NCI-H82 treated with DMSO at 0.1 percent for 48 hours (cell line): ENCODE measurements around the gene NPW.

Experiments
- DNase-seq: peaks from one replicate; lab custom pipeline; 2025; ENCODE audit not compliant: unreplicated experiment; lab: John Stamatoyannopoulos, UW

Gene NPW

DNA sequence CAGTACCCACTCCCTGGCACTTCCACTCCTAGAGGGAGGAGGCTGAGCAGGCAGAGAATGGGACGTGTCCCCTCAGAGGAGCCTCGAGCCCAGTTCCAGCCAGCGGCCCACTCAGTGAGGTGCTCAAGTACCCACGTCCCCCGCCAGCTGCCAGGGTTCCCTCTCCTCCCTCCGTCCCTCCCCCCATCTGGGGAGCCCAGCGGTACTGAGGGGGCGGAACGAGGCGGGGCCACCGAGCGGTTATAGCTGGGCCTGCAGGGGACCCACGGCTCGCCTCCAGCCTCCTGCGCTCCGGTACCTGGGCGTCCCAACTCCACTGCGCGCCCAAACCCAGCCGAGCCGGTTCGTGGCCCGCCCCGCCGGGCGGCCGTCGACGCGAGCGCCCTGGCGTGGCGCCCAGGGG is at the start of gene NPW:
Gene NPW (plus strand): TSS at position 268 of the 403 bp plus-strand sequence.
- peak; percentile 14 for DNase-seq

DNA sequence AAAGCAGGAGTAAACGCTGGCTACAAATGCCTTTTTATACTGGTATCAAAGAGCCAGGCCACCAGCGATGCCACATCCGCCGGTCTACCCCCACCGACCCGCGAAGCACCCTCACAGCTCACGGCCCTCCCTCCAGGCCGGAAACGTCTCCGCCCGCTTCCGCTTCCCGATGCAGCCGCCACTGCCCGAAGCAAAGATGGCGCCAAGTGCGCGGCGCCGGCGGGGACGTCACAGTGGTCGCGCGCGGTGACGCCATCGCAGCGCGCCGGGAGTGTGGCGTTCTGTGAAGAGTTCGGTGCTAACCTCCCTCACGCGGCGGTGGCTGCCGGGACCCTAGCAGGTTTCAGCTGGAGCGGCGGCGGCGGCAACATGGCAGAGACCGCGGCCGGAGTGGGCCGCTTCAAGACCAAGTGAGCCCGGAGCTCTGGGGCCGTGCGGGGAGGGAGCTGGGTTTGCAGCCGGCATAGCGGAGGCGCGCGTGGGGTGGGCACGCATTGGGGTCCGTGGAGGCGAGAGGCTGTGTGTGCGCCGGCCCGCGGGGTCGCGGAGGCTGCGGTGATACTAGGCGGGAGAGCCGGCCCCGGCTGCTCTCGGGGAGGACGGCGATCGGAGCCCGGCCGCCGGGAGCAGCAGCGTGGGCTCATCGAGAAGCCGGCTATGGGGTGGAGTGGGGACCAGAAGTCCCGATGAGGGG is 47.6 kb upstream of the NPW start, which contains the start of gene TBL3:
Gene TBL3 (plus strand): TSS at position 258 of the 694 bp plus-strand sequence. CDS start 112 bp downstream, at position 370.
- DNase-seq, result peak; percentile 77

DNA sequence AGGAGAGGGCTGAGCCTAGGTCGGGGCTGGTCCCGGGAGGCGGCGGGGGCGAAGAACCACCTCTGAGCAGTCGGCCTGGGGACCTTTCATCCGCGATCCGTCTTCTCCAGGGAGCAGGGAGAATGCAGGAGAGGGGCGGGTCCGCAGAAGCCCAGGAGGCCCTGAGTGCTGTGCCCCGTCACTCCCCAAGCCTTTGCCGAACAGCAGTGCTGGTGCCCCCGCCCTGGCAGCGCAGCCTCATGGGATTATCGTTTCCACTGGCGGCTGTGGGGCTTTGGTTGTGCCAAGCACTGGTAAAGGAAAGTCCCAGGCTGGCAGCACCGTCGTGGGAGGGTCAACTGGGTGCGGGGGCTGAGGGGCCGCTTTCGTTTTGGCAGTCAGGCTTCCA is 47.1 kb upstream of the NPW start:
- no peak for DNase-seq

DNA sequence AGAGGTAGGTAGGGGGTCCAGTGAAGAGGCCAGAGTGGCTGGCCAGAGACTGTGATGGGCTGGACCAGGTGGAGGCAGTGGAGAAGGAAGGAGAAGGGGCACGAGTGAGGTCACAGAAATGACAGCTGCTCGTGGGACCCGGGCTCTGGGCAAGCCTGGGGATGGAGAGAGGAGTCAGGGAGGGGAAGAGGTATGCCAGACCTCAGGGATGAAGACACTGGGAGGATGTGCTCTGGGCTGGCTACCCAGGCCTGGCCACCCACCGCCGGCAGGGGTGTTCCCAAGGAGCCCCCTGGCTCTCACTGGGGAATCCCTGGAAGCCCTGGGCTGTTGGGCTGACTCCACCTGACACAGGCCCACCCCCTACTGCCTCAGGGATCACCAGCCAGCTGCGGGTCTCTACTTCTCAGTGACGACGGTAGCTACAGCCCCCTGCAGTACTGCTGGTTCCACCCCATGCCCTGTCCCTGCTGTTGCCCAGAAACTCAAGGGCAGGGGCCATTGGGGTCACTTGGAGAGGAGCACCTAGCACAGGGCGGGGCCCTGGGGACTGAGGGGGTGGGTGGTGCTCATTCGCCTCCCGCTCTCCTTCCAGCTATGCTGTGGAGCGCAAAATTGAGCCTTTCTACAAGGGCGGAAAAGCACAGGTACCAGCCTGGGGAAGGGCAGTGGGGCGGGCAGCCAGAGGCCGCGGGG is 46.0 kb upstream of the NPW start:
- DNase-seq, result no peak

DNA sequence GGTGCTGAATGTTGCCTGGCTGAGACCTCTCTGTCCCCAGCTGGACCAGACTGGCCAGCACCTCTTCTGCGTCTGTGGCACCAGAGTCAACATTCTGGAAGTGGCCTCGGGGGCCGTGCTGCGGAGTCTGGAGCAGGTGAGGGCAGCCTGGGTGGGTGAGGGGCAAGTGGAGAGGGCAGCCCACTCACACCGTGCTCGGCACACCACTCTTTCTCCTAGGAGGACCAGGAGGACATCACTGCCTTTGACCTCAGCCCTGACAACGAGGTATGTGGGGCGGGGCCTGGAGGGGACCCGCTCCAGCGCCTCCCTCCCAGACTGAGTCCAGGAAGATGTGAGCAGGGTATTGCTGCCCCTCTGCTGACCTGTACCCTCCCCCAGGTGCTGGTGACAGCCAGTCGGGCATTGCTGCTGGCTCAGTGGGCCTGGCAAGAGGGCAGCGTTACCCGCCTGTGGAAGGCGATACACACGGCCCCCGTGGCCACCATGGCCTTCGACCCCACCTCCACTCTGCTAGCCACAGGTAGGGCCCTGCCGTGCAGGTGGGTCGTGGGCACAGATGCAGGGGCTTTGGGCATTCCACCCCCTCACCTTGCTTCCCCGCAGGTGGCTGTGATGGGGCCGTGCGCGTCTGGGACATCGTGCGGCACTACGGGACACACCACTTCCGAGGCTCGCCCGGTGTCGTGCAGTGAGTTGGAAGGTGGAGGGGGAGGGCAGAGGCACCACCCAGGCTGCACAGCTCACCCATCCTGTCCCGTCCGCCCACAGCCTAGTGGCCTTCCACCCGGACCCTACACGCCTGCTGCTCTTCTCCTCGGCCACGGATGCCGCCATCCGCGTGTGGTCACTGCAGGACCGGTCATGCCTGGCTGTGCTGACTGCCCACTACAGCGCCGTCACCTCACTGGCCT is 45.2 kb upstream of the NPW start:
- no peak for DNase-seq

DNA sequence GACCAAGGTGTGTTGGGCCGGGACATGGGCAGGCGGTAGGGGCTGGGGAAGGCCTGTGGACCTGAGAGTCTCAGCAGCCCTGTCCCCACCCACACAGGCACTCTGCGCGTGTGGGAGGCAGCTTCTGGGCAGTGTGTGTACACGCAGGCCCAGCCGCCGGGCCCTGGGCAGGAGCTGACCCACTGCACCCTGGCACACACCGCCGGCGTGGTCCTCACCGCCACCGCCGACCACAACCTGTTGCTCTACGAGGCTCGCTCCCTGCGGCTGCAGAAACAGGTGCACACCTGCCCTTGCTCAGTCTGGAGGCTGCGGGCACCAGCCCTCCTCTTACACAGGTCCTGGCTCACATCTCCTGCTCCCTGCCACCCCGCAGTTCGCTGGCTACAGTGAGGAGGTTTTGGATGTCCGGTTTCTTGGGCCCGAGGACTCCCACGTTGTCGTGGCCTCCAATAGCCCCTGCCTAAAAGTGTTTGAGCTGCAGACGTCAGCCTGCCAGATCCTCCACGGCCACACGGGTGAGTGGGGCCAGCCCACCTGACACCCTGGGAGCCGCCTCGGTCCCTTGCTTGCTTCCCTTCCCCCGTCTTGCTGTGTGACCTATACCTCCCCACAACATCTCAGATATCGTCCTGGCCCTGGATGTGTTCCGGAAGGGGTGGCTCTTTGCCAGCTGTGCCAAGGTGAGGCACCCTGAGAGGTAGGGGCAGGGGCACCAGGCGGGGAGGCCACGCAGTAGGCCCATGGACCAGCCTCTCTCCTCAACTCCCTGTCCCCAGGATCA is 44.0 kb upstream of the NPW start:
- DNase-seq, result no peak

DNA sequence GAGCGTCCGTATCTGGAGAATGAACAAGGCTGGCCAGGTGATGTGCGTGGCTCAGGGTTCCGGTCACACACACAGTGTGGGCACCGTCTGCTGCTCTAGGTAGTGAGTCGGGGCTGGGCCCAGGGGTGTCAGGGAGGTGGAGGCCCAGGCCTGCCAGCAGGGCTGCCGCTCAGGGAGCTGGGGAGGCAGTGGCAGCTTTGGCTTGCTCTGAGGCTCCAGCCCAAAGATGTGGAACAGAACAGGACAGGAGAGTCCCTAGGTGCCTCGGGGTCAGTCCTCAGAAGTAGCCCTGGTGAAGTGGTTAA is 43.4 kb upstream of the NPW start:
- no peak for DNase-seq

DNA sequence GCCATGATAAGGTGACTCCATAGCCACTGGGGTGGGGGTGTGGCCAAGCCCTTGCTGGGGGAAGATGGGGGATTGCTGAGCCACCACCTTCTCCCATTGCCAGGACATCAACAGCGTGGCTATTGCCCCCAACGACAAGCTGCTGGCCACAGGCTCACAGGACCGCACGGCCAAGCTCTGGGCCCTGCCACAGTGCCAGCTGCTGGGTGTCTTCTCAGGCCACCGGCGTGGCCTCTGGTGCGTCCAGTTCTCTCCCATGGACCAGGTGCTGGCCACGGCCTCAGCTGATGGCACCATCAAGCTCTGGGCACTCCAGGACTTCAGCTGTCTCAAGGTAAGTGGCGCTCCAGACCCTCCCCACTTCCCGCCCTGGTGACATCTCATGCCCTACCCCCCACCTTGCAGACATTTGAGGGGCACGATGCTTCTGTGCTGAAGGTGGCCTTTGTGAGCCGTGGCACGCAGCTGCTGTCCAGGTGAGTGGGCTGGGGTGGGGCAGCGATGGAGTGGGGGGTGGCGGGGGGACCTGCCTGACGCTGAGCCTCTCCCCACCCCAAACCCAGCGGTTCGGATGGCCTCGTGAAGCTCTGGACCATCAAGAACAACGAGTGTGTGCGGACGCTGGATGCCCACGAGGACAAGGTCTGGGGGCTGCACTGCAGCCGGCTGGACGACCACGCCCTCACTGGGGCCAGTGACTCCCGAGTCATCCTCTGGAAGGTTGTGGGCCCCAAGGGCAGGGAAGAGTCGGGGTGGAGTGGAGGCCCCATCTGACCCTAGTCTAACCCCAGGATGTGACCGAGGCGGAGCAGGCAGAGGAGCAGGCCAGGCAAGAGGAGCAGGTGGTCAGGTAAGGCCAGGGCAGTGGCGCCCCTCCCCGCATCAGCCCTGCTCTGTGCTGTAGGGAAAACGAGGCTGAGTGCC is 42.4 kb upstream of the NPW start:
- no peak for DNase-seq

DNA sequence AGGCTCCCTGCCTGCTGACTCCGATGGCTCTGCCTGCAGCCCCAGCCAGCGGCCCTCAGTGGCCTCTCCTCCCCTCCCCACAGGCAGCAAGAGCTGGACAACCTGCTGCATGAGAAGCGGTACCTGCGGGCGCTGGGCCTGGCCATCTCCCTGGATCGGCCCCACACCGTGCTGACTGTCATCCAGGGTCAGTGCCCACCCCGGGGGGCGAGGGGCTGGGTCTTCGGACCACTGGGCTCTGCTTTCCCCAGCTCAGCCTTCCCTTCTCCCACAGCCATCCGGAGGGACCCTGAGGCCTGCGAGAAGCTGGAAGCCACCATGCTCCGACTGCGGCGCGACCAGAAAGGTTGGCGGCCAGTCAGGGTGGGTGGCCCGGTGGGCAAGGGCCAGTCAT is 41.7 kb upstream of the NPW start:
- DNase-seq, result no peak

DNA sequence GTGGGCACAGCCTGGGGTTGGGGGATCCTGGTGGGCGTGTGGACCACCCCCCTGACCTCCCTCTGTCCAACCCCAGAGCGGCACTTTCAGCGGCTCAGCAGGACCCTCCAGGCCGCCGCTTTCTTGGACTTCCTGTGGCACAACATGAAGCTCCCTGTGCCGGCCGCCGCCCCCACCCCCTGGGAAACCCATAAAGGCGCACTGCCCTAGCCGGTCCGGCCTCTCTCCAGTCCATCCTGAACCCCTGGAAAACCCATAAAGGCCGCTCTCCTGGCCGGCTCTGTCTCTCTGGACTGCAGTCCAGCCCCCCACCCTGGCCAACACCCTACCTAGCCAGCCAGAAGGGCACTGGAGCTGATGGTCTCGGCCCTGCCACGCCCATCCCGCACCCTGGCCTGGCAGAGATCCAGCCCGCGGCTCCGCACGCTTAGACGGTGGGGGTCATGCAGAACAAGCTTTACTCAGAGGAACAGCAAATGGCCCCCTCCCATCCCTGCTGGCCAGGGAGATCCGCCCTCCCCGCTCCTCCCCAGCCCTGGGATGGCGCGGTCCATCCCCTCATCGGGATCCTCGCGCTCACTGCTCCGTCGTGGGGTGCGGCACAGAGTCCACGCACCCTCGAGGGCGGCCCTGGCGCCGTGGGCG is 41.0 kb upstream of the NPW start:
- DNase-seq, result no peak

DNA sequence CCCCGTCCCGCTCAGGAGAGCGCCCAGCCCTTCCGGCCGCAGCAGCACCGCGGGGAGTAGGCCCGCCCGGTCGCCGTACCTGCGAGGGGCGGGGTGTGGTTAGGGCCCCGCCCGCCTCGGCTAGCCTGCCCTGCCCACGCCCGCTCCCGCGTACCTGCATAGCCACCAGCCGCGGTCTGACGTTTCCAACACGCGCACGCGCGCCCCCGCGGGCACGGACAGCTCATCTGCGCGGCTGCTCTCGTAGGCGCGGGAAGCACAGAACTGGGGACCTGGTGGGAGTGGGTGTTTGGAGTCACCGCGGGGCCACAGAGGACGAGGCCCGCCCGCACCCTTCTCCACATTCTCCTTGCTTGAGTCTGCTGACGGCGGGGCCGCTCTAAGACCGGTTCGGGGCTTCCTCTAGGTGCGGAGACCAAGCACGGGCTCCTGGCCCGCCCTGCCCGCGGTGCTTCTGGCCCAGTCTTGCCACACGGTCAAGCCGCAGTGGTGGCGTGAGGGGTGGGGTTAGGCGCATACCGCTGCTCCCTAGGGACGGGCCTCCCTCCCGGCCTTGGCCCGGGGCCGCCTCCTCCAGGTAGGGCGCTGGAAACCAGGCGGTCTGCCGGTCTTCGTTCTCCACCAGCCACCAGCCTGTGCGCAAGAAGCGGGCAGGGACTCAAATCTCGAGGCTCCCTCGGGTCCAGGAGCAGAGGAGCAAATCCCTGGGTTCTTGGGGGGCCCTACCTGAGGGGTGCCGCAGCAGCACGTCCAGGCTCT is 40.1 kb upstream of the NPW start:
- DNase-seq, result no peak

DNA sequence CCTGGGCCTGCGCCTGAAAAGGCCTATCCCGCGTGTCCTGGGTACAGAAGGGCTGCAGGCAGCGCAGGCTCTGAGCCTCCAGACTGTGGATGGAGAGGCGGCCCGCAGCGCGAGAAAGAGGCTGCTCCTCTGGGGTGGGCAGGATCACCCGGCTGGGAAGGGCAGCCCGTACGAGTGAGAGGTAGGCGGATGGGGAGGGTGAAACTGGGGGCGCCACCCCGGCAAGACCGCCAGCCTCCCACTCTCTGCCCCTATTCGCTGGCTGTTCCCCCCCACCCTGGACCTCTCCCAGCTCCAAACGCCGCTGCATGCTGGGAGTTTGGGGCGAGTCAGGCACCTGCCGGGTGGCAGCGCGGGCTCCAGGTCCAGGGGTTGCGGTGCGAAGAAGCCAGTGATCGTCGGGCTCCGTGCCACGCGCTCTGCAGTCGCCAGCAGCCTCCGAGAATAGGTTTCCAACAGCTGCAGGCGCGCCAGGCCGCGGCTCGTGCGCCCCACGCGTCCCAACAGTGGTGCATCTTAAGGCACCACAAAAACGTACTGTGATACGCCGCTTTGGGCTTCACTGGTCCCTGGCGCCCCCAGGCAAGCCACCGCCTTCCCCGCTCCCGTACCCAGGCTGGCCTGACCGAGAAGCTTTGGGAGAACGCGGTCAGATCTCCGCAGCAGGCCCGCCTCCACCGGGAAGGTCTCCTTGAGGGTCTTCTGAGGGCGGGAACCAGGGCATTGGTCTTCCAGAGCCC is 39.4 kb upstream of the NPW start:
- no peak for DNase-seq

DNA sequence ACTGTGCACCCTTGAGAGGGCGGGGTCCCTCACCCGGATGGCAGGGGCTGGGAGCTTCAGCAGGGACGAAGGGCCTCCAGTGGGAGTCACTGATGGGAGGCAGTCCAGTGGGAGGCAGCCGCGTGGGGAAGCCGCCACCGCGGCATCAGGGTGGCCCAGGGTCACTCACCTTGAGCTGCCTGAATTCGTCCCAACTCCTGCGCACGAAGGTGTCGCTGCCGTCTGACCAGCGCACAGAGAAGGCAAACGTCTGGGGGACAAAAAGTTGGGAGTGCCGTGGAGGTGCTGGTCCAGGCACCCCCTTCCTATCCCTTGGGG is 38.9 kb upstream of the NPW start:
- no peak for DNase-seq

DNA sequence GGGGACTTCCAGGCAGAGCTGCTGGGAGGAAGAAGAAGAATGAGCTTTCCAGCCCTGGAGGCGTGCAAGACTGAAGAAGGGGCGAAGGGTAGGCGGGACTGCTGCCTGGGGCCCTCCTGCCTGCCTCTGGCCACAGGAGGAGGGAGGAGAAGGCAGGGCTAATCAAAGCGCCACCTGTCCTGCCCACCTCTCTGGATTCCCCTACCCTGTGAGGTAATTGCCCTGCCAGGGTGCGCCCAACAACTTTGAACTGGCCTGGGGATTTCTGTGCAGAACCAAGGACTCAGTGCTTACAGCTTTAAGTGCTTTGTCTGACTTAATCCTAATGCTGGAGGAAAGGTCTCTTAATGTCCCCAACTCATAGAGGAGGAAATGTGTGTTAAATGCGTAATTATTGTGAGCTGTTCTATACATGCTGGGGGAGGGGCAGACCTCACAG is 38.2 kb upstream of the NPW start, which contains the start of gene NOXO1:
Gene NOXO1 (minus strand): TSS at position 72 of the 439 bp plus-strand sequence. CDS start 290 bp downstream, outside the sequence.
- DNase-seq, result no peak

DNA sequence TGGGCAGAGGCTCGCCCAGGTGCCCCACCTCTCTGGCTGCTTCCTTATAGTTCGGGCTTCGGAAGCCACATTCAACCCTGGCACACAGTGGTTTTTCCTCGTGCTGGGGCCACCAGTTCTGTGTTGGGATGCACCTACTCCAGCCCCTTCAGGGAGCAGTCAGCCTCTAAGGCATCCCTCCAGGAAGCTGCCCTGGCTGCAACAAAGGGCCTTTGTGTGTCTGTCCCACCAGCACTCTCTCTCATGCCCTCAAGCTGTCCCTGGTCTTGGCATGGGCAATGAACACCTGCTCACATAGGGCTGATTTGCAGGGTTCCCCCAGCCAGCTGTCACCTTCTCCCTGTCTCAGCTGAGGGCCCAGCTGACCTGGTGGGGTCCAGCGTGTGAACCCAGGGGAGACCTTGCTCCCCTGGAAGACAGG is 37.6 kb upstream of the NPW start:
- DNase-seq, result no peak

DNA sequence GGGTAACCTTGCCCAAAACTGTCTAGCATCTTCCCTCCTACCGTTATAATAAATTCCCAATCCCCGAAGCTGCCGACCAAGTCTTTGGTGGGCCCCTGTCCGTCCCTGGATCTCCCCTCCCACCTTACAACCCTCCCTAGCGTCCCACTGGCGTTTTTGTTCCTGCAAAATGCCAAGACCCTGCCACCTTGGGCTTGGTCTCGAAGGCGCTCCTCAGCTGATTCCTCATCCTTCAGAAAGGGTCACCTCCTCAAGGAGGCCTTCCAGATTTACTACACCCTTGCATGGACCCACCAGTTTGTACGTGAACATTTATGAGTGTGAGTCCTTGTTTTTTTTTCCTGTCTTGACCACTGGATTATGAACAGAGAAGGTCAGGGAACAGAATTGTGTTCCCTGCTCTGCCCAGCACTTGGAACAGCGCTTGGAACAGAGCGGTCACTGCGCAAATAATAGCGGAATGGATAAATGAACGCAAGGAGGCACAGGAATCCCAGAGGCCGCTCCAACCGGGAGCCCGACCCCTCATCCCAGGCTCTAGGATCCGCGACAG is 36.5 kb upstream of the NPW start:
- DNase-seq, result no peak

DNA sequence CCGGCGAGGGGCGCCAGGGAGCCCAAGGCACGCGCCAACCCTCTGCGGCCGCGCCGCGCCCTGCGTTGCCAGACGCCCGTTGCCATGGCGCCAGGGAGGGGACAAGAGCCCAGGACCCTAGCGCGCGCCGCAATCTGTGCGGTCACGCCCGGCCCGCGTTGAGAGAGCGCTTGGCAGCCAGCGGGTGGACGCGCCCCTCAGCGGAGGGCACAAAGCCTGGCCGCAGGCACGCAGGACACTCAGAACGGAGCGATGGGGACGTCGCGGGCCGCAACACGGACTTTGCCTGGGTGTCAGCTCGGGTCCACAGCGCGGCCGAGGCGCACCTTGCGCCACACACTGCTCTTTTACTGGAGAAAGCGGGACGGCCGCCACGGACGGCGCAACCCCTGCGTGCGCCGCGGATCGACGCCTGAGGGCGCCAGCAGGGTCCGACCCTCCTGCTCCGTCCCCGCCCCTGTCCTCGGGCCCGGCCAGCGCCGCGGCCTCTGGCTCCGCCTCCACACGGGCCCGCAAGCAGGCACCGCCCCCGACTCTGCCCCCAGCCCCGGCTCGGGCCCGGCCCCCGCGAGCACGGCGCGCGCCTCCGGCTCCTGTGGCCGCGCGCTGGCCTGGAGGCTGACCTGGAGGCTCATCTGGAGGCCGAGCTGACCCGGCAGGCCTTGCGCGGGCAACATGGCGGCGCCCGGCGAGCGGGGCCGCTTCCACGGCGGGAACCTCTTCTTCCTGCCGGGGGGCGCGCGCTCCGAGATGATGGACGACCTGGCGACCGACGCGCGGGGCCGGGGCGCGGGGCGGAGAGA is 35.8 kb upstream of the NPW start, which contains the start of gene GFER:
Gene GFER (plus strand): TSS at position 650 of the 803 bp plus-strand sequence. CDS start 26 bp downstream, at position 676.
- DNase-seq, result peak; percentile 64
